A673 (cell line): ENCODE measurements around the gene GJC2.

Experiments
- EZH2 ChIP-seq: fragments of 200-600 bp; sonication (generic); IDR thresholded peaks from 2 replicates; pipeline ENCODE4 v1.6.1; 2017; ENCODE audit warnings: borderline replicate concordance, low read depth, mild to moderate bottlenecking, mixed read lengths, antibody characterized with exemption, low read length; ENCODE audit not compliant: poor library complexity, severe bottlenecking
- TF ChIP-seq, protein P1 (sequence below): fragments of 300-800, 200-600 bp; sonication (generic); conservative IDR thresholded peaks from 2 replicates; pipeline ENCODE4 v1.5.1; 2017; ENCODE audit warnings: low read depth, mild to moderate bottlenecking, antibody characterized with exemption, low read length, moderate library complexity, mixed read lengths

DNA sequence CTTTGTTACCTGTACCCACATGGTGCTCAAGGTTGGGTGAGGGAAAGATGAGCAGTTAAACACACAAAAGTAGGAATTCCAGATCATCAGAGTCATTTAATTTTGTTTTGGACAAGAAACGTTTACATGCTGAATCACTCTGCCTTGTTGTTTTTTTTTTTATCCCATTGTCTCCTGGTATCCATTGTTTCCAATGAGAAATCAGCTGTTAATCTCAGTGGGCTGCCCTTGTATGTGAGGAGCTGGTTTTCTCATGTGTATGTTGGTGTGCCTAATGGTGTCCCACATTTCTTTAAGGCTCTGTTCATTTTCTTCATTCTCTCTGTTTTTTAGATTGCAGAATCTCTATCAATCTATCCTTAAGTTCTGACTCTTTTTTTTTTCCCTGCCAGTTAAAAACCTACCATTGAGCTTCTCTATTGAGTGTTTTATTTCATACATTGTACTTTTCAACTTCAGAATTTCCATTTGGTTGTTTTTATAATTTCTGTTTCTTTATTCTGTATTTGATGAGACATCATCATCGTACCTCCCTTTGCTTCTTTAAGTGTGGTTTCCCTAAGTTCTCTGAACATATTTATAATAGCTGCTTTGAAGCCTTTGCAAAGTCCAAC, 49.4 kb downstream of the GJC2 start:
- TF ChIP-seq, protein P1, sequence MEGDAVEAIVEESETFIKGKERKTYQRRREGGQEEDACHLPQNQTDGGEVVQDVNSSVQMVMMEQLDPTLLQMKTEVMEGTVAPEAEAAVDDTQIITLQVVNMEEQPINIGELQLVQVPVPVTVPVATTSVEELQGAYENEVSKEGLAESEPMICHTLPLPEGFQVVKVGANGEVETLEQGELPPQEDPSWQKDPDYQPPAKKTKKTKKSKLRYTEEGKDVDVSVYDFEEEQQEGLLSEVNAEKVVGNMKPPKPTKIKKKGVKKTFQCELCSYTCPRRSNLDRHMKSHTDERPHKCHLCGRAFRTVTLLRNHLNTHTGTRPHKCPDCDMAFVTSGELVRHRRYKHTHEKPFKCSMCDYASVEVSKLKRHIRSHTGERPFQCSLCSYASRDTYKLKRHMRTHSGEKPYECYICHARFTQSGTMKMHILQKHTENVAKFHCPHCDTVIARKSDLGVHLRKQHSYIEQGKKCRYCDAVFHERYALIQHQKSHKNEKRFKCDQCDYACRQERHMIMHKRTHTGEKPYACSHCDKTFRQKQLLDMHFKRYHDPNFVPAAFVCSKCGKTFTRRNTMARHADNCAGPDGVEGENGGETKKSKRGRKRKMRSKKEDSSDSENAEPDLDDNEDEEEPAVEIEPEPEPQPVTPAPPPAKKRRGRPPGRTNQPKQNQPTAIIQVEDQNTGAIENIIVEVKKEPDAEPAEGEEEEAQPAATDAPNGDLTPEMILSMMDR = no peak
- TF ChIP-seq EZH2 = no peak
